IPS DF 4.7 (cell line): Measurements from ENCODE around the gene RNF157.

Experiments used
- DNase-seq: peaks from one replicate; pipeline ENCODE4 v3.0.0-alpha.2; 2013; ENCODE audit warnings: low spot score; ENCODE audit errors: extremely low read depth

RNF157 gene

GRCh38 chr17:76124582-76125390 is 115.5 kb downstream of the RNF157 start:
- DNase-seq, result no peak

GRCh38 chr17:76123749-76124581 is 116.3 kb downstream of the RNF157 start:
- no peak for DNase-seq

GRCh38 chr17:76123191-76123499 is 117.1 kb downstream of the RNF157 start:
- no peak for DNase-seq

- no peak for DNase-seq
Measured at GRCh38 chr17:76122431-76123190, 117.7 kb downstream of the RNF157 start.

- DNase-seq, result no peak
Measured at GRCh38 chr17:76121932-76122430, 118.3 kb downstream of the RNF157 start.

- no peak for DNase-seq
Measured at GRCh38 chr17:76120658-76121008, 119.7 kb downstream of the RNF157 start.

GRCh38 chr17:76119409-76120371 is 120.6 kb downstream of the RNF157 start:
- no peak for DNase-seq

GRCh38 chr17:76115138-76115754 is 125.0 kb downstream of the RNF157 start:
- DNase-seq, result no peak

GRCh38 chr17:76111956-76112355 is 128.3 kb downstream of the RNF157 start:
- DNase-seq, result no peak

- no peak for DNase-seq
Measured at GRCh38 chr17:76107509-76107908, 132.8 kb downstream of the RNF157 start.

GRCh38 chr17:76106703-76107102 is 133.6 kb downstream of the RNF157 start:
- DNase-seq, result no peak

GRCh38 chr17:76104896-76105231 is 135.4 kb downstream of the RNF157 start:
- DNase-seq, result no peak

- DNase-seq, result no peak
Measured at GRCh38 chr17:76104140-76104895, 136.0 kb downstream of the RNF157 start.

GRCh38 chr17:76103274-76104139 is 136.8 kb downstream of the RNF157 start, which contains the start of gene EXOC7:
EXOC7 (minus strand) TSS chr17:76103787; CDS start chr17:76103692, 95 bp downstream.
- DNase-seq, result no peak

GRCh38 chr17:76102944-76103273 is 137.4 kb downstream of the RNF157 start:
- no peak for DNase-seq

- DNase-seq, result no peak
Measured at GRCh38 chr17:76097716-76098295, 142.5 kb downstream of the RNF157 start.

GRCh38 chr17:76095943-76096342 is 144.3 kb downstream of the RNF157 start:
- no peak for DNase-seq

GRCh38 chr17:76094046-76094445 is 146.2 kb downstream of the RNF157 start:
- DNase-seq, result no peak
